Measurements from ENCODE around the gene GMEB2.
A peak's percentile ranks its signal among the peaks of the same experiment; 100 is the strongest.

Gene GMEB2

GRCh38 chr20:63580796-63581461 is 46.0 kb downstream of the GMEB2 start:
- CTCF ChIA-PET, result no interaction called here
- POLR2A ChIA-PET, result no interaction called here
- TF ChIP-seq LEF1 (IDR thresholded peaks at IDR 0.05; ENCODE audit: borderline replicate concordance), result no peak
- no peak for TF ChIP-seq L3MBTL2 (conservative IDR thresholded peaks at IDR 0.05)
- no peak for TF ChIP-seq ELF4 (IDR thresholded peaks at IDR 0.05)
- no peak for TF ChIP-seq BHLHE40 (IDR thresholded peaks at IDR 0.05; ENCODE audit: borderline replicate concordance)
- TF ChIP-seq FOXM1 (IDR thresholded peaks at IDR 0.05; ENCODE audit: borderline replicate concordance), result no peak
- no peak for TF ChIP-seq SP1 (IDR thresholded peaks at IDR 0.05)
- peak; percentile 48 for DNase-seq (ENCODE audit: extremely low spot score)

- CTCF ChIA-PET, result no interaction called here
- DNase-seq (ENCODE audit: extremely low spot score), result no peak
- POLR2A ChIA-PET, result no interaction called here
- TF ChIP-seq ELF4 (IDR thresholded peaks at IDR 0.05), result no peak
- TF ChIP-seq FOXA1 (IDR thresholded peaks at IDR 0.05), result no peak
- TF ChIP-seq ZNF384 (IDR thresholded peaks at IDR 0.05), result no peak
- TF ChIP-seq CTBP1 (IDR thresholded peaks at IDR 0.05; ENCODE audit: borderline replicate concordance), result no peak
- no peak for TF ChIP-seq TARDBP (IDR thresholded peaks at IDR 0.05)
- TF ChIP-seq SUZ12 (IDR thresholded peaks at IDR 0.05), result no peak
- TF ChIP-seq BHLHE40 (IDR thresholded peaks at IDR 0.05; ENCODE audit: borderline replicate concordance), result no peak
- TF ChIP-seq HDGF (IDR thresholded peaks at IDR 0.05; ENCODE audit: borderline replicate concordance), result no peak
- TF ChIP-seq NFRKB (IDR thresholded peaks at IDR 0.05), result no peak
- TF ChIP-seq FOXK2 (IDR thresholded peaks at IDR 0.05), result no peak
- TF ChIP-seq PKNOX1 (IDR thresholded peaks at IDR 0.05), result no peak
- no peak for TF ChIP-seq FOXM1 (IDR thresholded peaks at IDR 0.05; ENCODE audit: borderline replicate concordance)
- TF ChIP-seq ARNT (IDR thresholded peaks at IDR 0.05), result no peak
- TF ChIP-seq L3MBTL2 (conservative IDR thresholded peaks at IDR 0.05), result no peak
- no peak for TF ChIP-seq LEF1 (IDR thresholded peaks at IDR 0.05; ENCODE audit: borderline replicate concordance)
- no peak for TF ChIP-seq SP1 (IDR thresholded peaks at IDR 0.05)
These were observed 47.7 kb downstream of the GMEB2 start for GRCh38 chr20:63579017-63579694.

GRCh38 chr20:63578224-63579016 is 48.5 kb downstream of the GMEB2 start:
- ChIA-PET POLR2A (no interaction called here), CTCF (no interaction called here)
- no peak for DNase-seq (ENCODE audit: extremely low spot score)
- TF ChIP-seq TARDBP (IDR thresholded peaks at IDR 0.05), result no peak
- no peak for TF ChIP-seq BHLHE40 (IDR thresholded peaks at IDR 0.05; ENCODE audit: borderline replicate concordance)
- no peak for TF ChIP-seq SP1 (IDR thresholded peaks at IDR 0.05)
- no peak for TF ChIP-seq ELF4 (IDR thresholded peaks at IDR 0.05)
- TF ChIP-seq CTBP1 (IDR thresholded peaks at IDR 0.05; ENCODE audit: borderline replicate concordance), result no peak
- no peak for TF ChIP-seq FOXM1 (IDR thresholded peaks at IDR 0.05; ENCODE audit: borderline replicate concordance)
- no peak for TF ChIP-seq L3MBTL2 (conservative IDR thresholded peaks at IDR 0.05)
- no peak for TF ChIP-seq NFRKB (IDR thresholded peaks at IDR 0.05)
- no peak for TF ChIP-seq FOXK2 (IDR thresholded peaks at IDR 0.05)

- ChIA-PET CTCF (no interaction called here), POLR2A (no interaction called here)
- no peak for DNase-seq (ENCODE audit: extremely low spot score)
- no peak for TF ChIP-seq CTBP1 (IDR thresholded peaks at IDR 0.05; ENCODE audit: borderline replicate concordance)
- no peak for TF ChIP-seq FOXA1 (IDR thresholded peaks at IDR 0.05)
- TF ChIP-seq LEF1 (IDR thresholded peaks at IDR 0.05; ENCODE audit: borderline replicate concordance), result no peak
- TF ChIP-seq L3MBTL2 (conservative IDR thresholded peaks at IDR 0.05), result no peak
- no peak for TF ChIP-seq ARNT (IDR thresholded peaks at IDR 0.05)
- TF ChIP-seq TARDBP (IDR thresholded peaks at IDR 0.05), result no peak
- TF ChIP-seq ELF4 (IDR thresholded peaks at IDR 0.05), result no peak
- TF ChIP-seq ZNF384 (IDR thresholded peaks at IDR 0.05), result no peak
- TF ChIP-seq NFRKB (IDR thresholded peaks at IDR 0.05), result no peak
- TF ChIP-seq SP1 (IDR thresholded peaks at IDR 0.05), result no peak
- no peak for TF ChIP-seq FOXM1 (IDR thresholded peaks at IDR 0.05; ENCODE audit: borderline replicate concordance)
- no peak for TF ChIP-seq SUZ12 (IDR thresholded peaks at IDR 0.05)
- TF ChIP-seq HDGF (IDR thresholded peaks at IDR 0.05; ENCODE audit: borderline replicate concordance), result no peak
- TF ChIP-seq BHLHE40 (IDR thresholded peaks at IDR 0.05; ENCODE audit: borderline replicate concordance), result no peak
- TF ChIP-seq FOXK2 (IDR thresholded peaks at IDR 0.05), result no peak
- no peak for TF ChIP-seq PKNOX1 (IDR thresholded peaks at IDR 0.05)
These were observed 49.5 kb downstream of the GMEB2 start for GRCh38 chr20:63577317-63577894.

- DNase-seq (ENCODE audit: extremely low spot score), result no peak
- no peak for TF ChIP-seq L3MBTL2 (conservative IDR thresholded peaks at IDR 0.05)
- no peak for TF ChIP-seq LEF1 (IDR thresholded peaks at IDR 0.05; ENCODE audit: borderline replicate concordance)
- POLR2A ChIA-PET, result no interaction called here
- CTCF ChIA-PET, result interaction anchor here (0.6 kb wide), 1 partner anchor 12 kb away, joined by 3 read pairs; no protein-coding TSS in a partner anchor
These were observed 50.6 kb downstream of the GMEB2 start for GRCh38 chr20:63576311-63576710.
